NCI-H2171 treated with DMSO at 0.1 percent for 48 hours (cell line): ENCODE measurements around the gene UST.
"Not testable (repeated sequence)": the region's sequence is repeated elsewhere in the genome, so short reads cannot be mapped to it uniquely, and the experiment has no call there.

Source experiments
- DNase-seq: peaks from one replicate; lab custom pipeline; 2025; lab: John Stamatoyannopoulos, UW

UST gene

GRCh38 chr6:148736774-148737412 is 9.9 kb upstream of the UST start:
- no peak for DNase-seq

- DNase-seq = no peak
Observed at GRCh38 chr6:148737806-148738205, 9.0 kb upstream of the UST start.

- DNase-seq = no peak
Observed at GRCh38 chr6:148738946-148739821, 7.6 kb upstream of the UST start.

GRCh38 chr6:148739822-148740128 is 7.1 kb upstream of the UST start:
- no peak for DNase-seq

GRCh38 chr6:148743476-148743875 is 3.4 kb upstream of the UST start:
- no peak for DNase-seq

GRCh38 chr6:148745926-148746325 is 904 bp upstream of the UST start:
- DNase-seq = no peak

- DNase-seq = no peak
Observed at GRCh38 chr6:148747145-148747470, 278 bp downstream of the UST start.

- peak; percentile 64 for DNase-seq
Observed at GRCh38 chr6:148747471-148748165, 788 bp downstream of the UST start.

- DNase-seq = no peak
Observed at GRCh38 chr6:148749674-148750073, 2.8 kb downstream of the UST start.

- peak; percentile 19 for DNase-seq
Observed at GRCh38 chr6:148750838-148751792, 4.3 kb downstream of the UST start.

- no peak for DNase-seq
Observed at GRCh38 chr6:148751793-148752170, 5.0 kb downstream of the UST start.

GRCh38 chr6:148755379-148755778 is 8.5 kb downstream of the UST start:
- DNase-seq = not testable (repeated sequence)

GRCh38 chr6:148757944-148758480 is 11.2 kb downstream of the UST start:
- peak; percentile 39 for DNase-seq

GRCh38 chr6:148758492-148758891 is 11.7 kb downstream of the UST start:
- DNase-seq = peak; percentile 39

GRCh38 chr6:148760258-148760534 is 13.4 kb downstream of the UST start:
- no peak for DNase-seq

GRCh38 chr6:148760568-148761526 is 14.0 kb downstream of the UST start:
- DNase-seq = peak; percentile 93

GRCh38 chr6:148761527-148762011 is 14.7 kb downstream of the UST start:
- no peak for DNase-seq

GRCh38 chr6:148762231-148762630 is 15.4 kb downstream of the UST start:
- DNase-seq = no peak

GRCh38 chr6:148764259-148765020 is 17.6 kb downstream of the UST start:
- DNase-seq = not testable (repeated sequence)
